Skeletal muscle cell (primary cell): ENCODE measurements around the gene PTOV1.
A peak's percentile ranks its signal among the peaks of the same experiment; 100 is the strongest.
"Not testable (repeated sequence)": the region's sequence is repeated elsewhere in the genome, so short reads cannot be mapped to it uniquely, and the experiment has no call there.

Experiments used
- DNase-seq: peaks from one replicate; pipeline ENCODE4 v3.0.0-alpha.2; 2010; ENCODE audit warnings: low read depth
- H3K4me3 ChIP-seq: 2 replicates; pipeline ENCODE4 v1.5.1; 2011; ENCODE audit warnings: low read depth, mild to moderate bottlenecking, control low read depth, low read length, moderate library complexity

PTOV1 gene

GRCh38 chr19:49816590-49816989 is 34.4 kb upstream of the PTOV1 start:
- H3K4me3 ChIP-seq: no peak overlapping the region
- no peak for DNase-seq

- H3K4me3 ChIP-seq: peak within 1 kb of the TSS; percentile 84
- peak; percentile 35 for DNase-seq
Observed at GRCh38 chr19:49817964-49818648, 32.9 kb upstream of the PTOV1 start, which contains the start of gene MED25. MED25 (plus strand) TSS chr19:49818289; CDS start chr19:49818342, 53 bp downstream.

- no peak for DNase-seq
Observed at GRCh38 chr19:49818649-49819370, 32.1 kb upstream of the PTOV1 start.

GRCh38 chr19:49819452-49820115 is 31.4 kb upstream of the PTOV1 start:
- peak overlapping the region; percentile 84 for H3K4me3 ChIP-seq

More at GRCh38 chr19:49818649-49819370, 32.1 kb upstream of the PTOV1 start:
- peak overlapping the region; percentile 84 for H3K4me3 ChIP-seq

GRCh38 chr19:49820125-49820524 is 30.8 kb upstream of the PTOV1 start:
- no peak overlapping the region for H3K4me3 ChIP-seq
- no peak for DNase-seq

More at GRCh38 chr19:49819452-49820115, 31.4 kb upstream of the PTOV1 start:
- DNase-seq: not testable (repeated sequence)

GRCh38 chr19:49823472-49823871 is 27.5 kb upstream of the PTOV1 start:
- DNase-seq: no peak
- no peak overlapping the region for H3K4me3 ChIP-seq

GRCh38 chr19:49824662-49825061 is 26.3 kb upstream of the PTOV1 start:
- no peak overlapping the region for H3K4me3 ChIP-seq
- DNase-seq: no peak

GRCh38 chr19:49827034-49827433 is 23.9 kb upstream of the PTOV1 start:
- no peak overlapping the region for H3K4me3 ChIP-seq

GRCh38 chr19:49829200-49829599 is 21.8 kb upstream of the PTOV1 start:
- no peak for DNase-seq
- no peak overlapping the region for H3K4me3 ChIP-seq

More at GRCh38 chr19:49827034-49827433, 23.9 kb upstream of the PTOV1 start:
- no peak for DNase-seq

GRCh38 chr19:49829721-49830120 is 21.2 kb upstream of the PTOV1 start:
- H3K4me3 ChIP-seq: no peak overlapping the region
- no peak for DNase-seq

- DNase-seq: no peak
- H3K4me3 ChIP-seq: no peak overlapping the region
Observed at GRCh38 chr19:49830766-49831165, 20.2 kb upstream of the PTOV1 start.

- H3K4me3 ChIP-seq: no peak overlapping the region
- DNase-seq: no peak
Observed at GRCh38 chr19:49831592-49831991, 19.4 kb upstream of the PTOV1 start.

- H3K4me3 ChIP-seq: no peak overlapping the region
- DNase-seq: no peak
Observed at GRCh38 chr19:49832556-49832955, 18.4 kb upstream of the PTOV1 start.

- no peak overlapping the region for H3K4me3 ChIP-seq
- no peak for DNase-seq
Observed at GRCh38 chr19:49833599-49833998, 17.4 kb upstream of the PTOV1 start.

- H3K4me3 ChIP-seq: no peak overlapping the region
Observed at GRCh38 chr19:49835562-49835961, 15.4 kb upstream of the PTOV1 start.

GRCh38 chr19:49836176-49837008 is 14.6 kb upstream of the PTOV1 start:
- DNase-seq: no peak
- H3K4me3 ChIP-seq: no peak overlapping the region

More at GRCh38 chr19:49835562-49835961, 15.4 kb upstream of the PTOV1 start:
- DNase-seq: no peak

- DNase-seq: no peak
- H3K4me3 ChIP-seq: no peak overlapping the region
Observed at GRCh38 chr19:49837009-49837310, 14.0 kb upstream of the PTOV1 start.

GRCh38 chr19:49837425-49837824 is 13.5 kb upstream of the PTOV1 start:
- DNase-seq: no peak
- no peak overlapping the region for H3K4me3 ChIP-seq

- no peak for DNase-seq
- no peak overlapping the region for H3K4me3 ChIP-seq
Observed at GRCh38 chr19:49838885-49839588, 11.9 kb upstream of the PTOV1 start.
